ENCODE data around the gene SPANXA1.
"Not testable (repeated sequence)": the region's sequence is repeated elsewhere in the genome, so short reads cannot be mapped to it uniquely, and the experiment has no call there.

Gene SPANXA1

GRCh38 chrX:141584638-141585037 is at the start of gene SPANXA1:
Gene SPANXA1 (minus strand): TSS chrX:141584738. CDS start chrX:141584678, 60 bp downstream.
- not testable (repeated sequence) for DNase-seq (ENCODE audit: low read depth, low spot score)

GRCh38 chrX:141632124-141632523 is 47.6 kb upstream of the SPANXA1 start:
- no peak for DNase-seq (ENCODE audit: low read depth, low spot score)

- DNase-seq (ENCODE audit: low read depth, low spot score), result no peak
These were observed 34.8 kb upstream of the SPANXA1 start for GRCh38 chrX:141619336-141619735.

- no peak for DNase-seq (ENCODE audit: low read depth, low spot score)
These were observed 24.6 kb upstream of the SPANXA1 start for GRCh38 chrX:141609111-141609510.

GRCh38 chrX:141589408-141589807 is 4.9 kb upstream of the SPANXA1 start, which contains the start of gene SPANXA2:
Gene SPANXA2 (plus strand): TSS chrX:141589708. CDS start chrX:141589768, 60 bp downstream.
- not testable (repeated sequence) for DNase-seq (ENCODE audit: low read depth, low spot score)

GRCh38 chrX:141542551-141542950 is 42.0 kb downstream of the SPANXA1 start:
- not testable (repeated sequence) for DNase-seq (ENCODE audit: low read depth, low spot score)
